DMS79 (cell line): ENCODE data around the gene SH3GLB2.
"Not testable (repeated sequence)": the region's sequence is repeated elsewhere in the genome, so short reads cannot be mapped to it uniquely, and the experiment has no call there.

Source experiments
- DNase-seq: peaks from one replicate; lab custom pipeline; 2025; lab: John Stamatoyannopoulos, UW

SH3GLB2 gene

DNA sequence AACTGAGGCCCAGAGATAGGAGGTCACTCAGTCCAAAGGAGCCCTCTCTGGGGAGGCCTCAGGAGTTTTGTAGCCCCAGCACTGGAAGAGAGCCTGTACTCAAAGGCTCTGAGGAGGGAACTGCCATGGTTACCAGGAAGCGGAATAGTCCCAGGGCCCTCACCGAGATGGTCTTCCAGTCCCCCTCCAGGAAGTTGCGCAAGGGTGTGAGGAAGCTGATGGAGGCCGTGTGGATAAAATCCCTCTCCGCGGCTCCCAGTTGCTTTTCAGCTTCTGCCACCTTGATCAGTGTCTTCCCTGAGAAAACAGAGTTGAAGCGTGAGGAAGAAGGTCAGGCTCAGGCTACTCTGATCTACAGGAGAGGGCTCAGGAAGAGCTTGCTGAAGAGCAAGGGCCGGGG, 13.5 kb downstream of the SH3GLB2 start:
- DNase-seq = no peak

GRCh38 chr9:129014124-129014523, 14.0 kb downstream of the SH3GLB2 start:
- DNase-seq = no peak

GRCh38 chr9:129013674-129014073, 14.5 kb downstream of the SH3GLB2 start:
- no peak for DNase-seq

DNA sequence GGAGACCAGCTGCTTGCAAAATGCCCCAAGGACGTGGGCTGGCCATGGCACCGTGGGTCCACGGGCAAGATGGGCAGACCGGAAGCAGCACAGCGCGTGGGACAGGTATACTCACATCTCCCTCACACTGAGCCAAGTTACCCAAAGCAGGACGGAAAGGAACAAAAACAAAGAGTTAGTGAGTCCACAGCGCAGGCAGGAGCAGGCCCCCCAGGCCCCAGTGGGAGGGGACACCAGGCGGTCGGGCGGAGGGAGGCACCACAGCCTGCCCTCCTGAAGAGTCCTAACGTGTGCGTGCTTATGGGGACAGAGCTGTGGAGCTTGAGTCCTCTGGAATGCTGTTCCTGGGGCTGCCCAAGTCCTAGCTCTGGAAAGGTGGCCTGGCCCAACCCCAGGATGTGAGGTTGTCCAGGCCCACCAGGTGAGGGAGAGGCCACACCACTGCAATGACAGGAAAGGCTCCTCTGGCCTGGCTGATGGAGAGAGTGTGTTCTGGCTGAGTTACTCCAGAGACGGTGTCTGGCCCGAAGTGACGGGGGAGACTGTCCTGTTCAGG, 15.2 kb downstream of the SH3GLB2 start:
- no peak for DNase-seq

- no peak for DNase-seq
Measured at GRCh38 chr9:129012343-129012742, 15.8 kb downstream of the SH3GLB2 start.

- no peak for DNase-seq
Measured at GRCh38 chr9:129011761-129012181, 16.4 kb downstream of the SH3GLB2 start.

DNA sequence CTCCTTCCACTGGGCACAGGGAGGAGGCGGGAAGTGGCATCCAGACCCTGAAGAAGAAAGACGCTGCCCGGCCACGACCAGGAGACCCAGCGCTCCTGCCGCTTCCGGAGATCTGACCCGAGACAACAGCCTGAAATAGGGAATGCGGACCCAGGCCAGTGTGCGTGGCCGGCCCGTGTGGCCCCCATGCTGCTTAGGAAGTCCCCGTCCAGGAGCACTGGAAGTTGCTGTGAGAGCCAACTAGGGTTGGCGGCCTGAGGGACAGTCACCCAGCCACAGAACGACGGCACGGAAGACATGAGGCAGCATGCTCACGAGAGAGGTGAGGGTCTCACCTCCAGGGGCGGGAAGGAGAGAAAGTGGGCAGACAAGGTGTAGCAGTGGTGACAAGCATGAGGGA, 17.0 kb downstream of the SH3GLB2 start:
- DNase-seq = no peak

GRCh38 chr9:129010267-129010975, 17.7 kb downstream of the SH3GLB2 start:
- DNase-seq = no peak

- no peak for DNase-seq
Measured at GRCh38 chr9:129009584-129010141, 18.5 kb downstream of the SH3GLB2 start.

- no peak for DNase-seq
Measured at GRCh38 chr9:129008986-129009583, 19.0 kb downstream of the SH3GLB2 start.

GRCh38 chr9:129008469-129008965, 19.6 kb downstream of the SH3GLB2 start:
- DNase-seq = no peak

- DNase-seq = no peak
Measured at GRCh38 chr9:129007766-129008468, 20.2 kb downstream of the SH3GLB2 start.

DNA sequence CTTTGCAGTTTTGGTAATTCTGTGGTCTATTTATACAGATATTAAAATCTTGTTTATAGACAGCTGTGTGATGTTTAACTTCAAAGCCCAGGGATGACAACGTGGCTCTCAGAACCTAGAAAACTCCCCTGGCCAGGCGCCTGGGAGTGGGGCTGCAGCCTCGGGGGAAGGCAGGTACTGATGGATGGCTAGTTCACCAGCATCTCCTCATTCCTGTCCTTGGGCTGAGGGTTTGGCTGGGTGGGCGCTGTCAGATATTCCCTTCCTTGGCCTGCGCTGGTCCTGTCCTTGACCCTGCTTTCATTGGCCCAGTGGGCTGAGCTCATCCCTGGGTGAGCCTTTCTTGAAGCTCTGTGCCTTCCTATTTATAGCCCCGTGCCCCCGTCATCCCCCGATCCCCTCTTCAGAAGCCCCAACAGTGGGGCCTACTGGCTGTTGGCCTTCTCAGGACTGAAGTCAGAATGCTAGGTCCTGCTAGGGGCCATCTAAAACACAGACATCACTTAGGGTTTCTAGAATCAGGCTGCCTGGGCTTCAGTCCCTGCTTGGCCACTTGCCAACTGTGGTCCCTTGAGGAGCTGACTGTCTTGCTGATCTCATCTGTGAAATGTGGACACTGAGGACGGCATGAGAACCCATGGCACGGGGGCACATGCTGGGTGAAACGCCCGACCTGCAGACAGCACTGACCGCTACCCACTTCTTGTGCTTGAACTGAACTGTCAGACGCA, 20.9 kb downstream of the SH3GLB2 start:
- no peak for DNase-seq

DNA sequence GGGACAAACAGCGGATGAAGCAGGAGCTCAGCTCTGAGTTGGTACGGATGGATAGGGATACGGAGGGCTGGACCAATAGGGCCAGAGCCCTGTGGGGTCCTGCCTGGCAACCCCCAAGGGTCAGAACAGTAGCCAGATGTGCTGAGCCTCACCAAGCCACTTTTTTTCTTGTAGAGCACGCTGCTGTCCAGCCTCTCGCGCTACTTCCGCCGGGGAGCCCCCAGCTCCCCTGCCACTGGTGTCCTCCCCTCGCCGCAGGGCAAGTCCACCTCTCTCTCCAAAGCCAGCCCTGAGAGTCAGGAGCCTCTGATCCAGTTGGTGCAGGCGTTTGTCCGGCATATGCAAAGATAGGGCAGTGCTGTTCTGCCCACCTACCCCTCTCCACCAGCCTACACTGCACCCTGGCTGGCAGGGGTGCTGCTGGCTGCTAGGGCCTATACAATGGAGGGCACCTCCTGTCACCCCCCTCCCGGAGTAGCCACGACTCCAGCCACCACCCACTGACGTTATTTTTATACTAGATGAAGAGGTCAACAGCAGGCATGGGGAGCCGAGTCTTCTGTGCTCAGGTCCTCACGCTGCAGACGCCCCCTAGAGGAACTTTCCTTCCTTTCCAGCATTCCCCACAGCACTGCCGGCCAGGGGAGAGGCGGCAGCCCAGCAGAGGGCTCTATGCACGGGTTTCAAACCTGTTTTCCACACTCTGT, 21.6 kb downstream of the SH3GLB2 start:
- peak; percentile 6 for DNase-seq

- DNase-seq = no peak
Measured at GRCh38 chr9:129005336-129005997, 22.7 kb downstream of the SH3GLB2 start.

DNA sequence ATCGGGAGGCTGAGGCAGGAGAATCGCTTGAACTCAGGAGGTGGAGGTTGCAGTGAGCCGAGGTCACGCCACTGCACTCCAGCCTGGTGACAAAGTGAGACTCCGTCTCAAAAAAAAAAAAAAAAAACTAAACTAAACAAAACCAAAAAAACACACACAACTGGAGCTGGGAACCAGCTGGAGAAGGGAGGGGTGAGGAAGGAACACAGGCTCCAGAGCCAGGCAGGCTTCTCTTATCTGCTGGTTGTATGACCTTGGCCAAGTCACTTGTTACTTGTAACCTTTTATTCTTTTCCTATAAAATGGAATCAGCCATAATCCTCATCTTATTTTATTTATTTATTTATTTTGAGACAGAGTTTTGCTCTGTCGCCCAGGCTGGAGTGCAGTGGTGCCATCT, 24.0 kb downstream of the SH3GLB2 start:
- DNase-seq = not testable (repeated sequence)

- no peak for DNase-seq
Measured at GRCh38 chr9:129002992-129003391, 25.1 kb downstream of the SH3GLB2 start.

DNA sequence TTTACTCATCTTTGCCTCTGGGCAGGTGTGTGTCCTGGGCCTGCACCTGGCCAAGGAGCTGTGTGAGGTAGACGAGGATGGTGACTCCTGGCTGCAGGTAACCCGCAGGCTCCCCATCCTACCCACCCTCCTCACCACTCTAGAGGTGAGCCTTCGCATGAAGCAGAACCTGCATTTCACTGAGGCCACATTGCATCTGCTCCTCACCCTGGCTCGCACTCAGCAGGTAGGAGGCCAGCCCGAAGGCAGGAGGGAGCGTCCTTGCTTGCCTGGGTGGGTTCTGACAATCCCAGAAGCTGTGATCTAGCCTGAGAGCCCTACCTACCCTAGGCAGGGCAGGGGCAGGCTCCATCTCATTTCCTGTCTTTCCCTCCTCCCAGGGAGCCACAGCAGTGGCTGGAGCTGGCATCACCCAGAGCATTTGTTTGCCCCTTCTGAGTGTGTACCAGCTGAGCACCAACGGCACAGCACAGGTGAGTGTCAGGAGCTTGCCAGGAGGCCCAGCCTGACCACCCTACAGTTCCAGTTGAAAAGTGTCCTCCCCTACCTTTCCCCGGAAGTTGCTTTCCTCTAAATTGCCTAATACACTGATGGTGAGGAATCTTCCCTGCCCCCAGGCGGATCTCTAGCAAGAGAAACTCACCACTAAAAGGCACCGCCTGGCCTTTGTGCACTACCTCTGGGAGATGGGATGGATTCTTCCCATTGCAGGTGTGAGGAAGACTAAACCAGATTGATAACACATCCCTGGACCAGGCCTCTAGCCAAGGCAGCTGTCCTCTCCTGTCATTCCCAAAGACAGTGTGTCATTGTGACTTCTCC, 26.4 kb downstream of the SH3GLB2 start:
- no peak for DNase-seq

- no peak for DNase-seq
Measured at GRCh38 chr9:128999581-129000206, 28.4 kb downstream of the SH3GLB2 start.
